HepG2 (cell line): ENCODE data around the gene TIMM44. TPM values are rescaled to one million over a fixed set of nuclear protein-coding genes. Genes with fewer than 3 reads are reported as not detected.

Source experiments
- ATAC-seq: fragments of 200-7000 bp; cut with Tn5 transposase; 3 replicates; pipeline ENCODE4 v1.9.1; 2020; ENCODE audit warnings: mild to moderate bottlenecking, moderate library complexity
- BruUV-seq: library from RNA; stranded (reverse); fragments of 400-500 nt; replicated peaks from 2 replicates; lab custom pipeline; 2021; lab: Mats Ljungman, UMichigan
- CTCF ChIA-PET: fragments of 300-600 bp; formaldehyde crosslinking; extraction: SDS; loops from one replicate; lab custom pipeline; 2021; ENCODE audit warnings: low total read pairs, inconsistent platforms, low intra/inter-chr PET ratio; lab: Yijun Ruan, JAX
- POLR2A ChIA-PET: fragments of 350-600 bp; sonication (Branson Sonifier 250); formaldehyde crosslinking; loops from one replicate; lab custom pipeline; 2020; ENCODE audit warnings: antibody characterized with exemption, inconsistent platforms; lab: Yijun Ruan, JAX
- DNase-seq: peaks from one replicate; pipeline ENCODE4 v3.0.0-alpha.2; 2015; ENCODE audit warnings: low spot score
- FAIRE-seq: peaks from 3 replicates; lab custom pipeline; 2011; peaks lifted over from hg19 to GRCh38; lab: Jason Lieb, UNC
- H2AFZ ChIP-seq: one replicate; pipeline ENCODE4 v1.6.1; 2011; ENCODE audit warnings: low read length, inconsistent platforms
- H3K27ac ChIP-seq: fragments of 300-600 bp; 3 replicates; pipeline ENCODE4 v1.8.0; 2011; ENCODE audit warnings: mixed run types, mild to moderate bottlenecking, mixed read lengths, low read length, inconsistent platforms; ENCODE audit not compliant: insufficient read depth; ENCODE audit errors: extremely low read length
- H3K27me3 ChIP-seq, 2 experiments: fragments of 200-600 bp in 1 of 2; 2 replicates in 1 of 2; 3 replicates in 1 of 2; pipeline versions ENCODE4 v1.6.0 to v1.8.0; 2011; ENCODE audit warnings: low read length in 2 of 2, mild to moderate bottlenecking in 2 of 2, moderate library complexity in 2 of 2, inconsistent platforms in 1 of 2; ENCODE audit not compliant: insufficient read depth in 2 of 2, control insufficient read depth in 1 of 2
- H3K36me3 ChIP-seq, 2 experiments: fragments of 200-600 bp in 1 of 2; replicated peaks in 1 of 2; 2 replicates in 1 of 2; 3 replicates in 1 of 2; pipeline versions ENCODE4 v1.5.1 to v1.8.0; 2011; ENCODE audit warnings: low read length in 2 of 2, inconsistent platforms in 1 of 2; ENCODE audit not compliant: insufficient read depth in 2 of 2, control insufficient read depth in 1 of 2
- H3K4me1 ChIP-seq: 2 replicates; pipeline ENCODE4 v1.5.1; 2012; ENCODE audit warnings: low read length, inconsistent platforms; ENCODE audit not compliant: insufficient read depth
- H3K4me2 ChIP-seq: 2 replicates; pipeline ENCODE4 v1.6.0; 2011; ENCODE audit warnings: low read depth, low read length, inconsistent platforms
- H3K4me3 ChIP-seq, 3 experiments: fragments of 200-600 bp in 1 of 3; sonication (generic), shearing (Covaris generic) in 1 of 3; replicated peaks in 1 of 3; 2 replicates each; pipeline ENCODE4 v1.5.1; 2011 to 2016; ENCODE audit warnings: low read length in 3 of 3, inconsistent platforms in 2 of 3, low read depth in 2 of 3, mild to moderate bottlenecking in 2 of 3, control low read depth in 1 of 3, mixed read lengths in 1 of 3; ENCODE audit not compliant: insufficient read depth in 1 of 3
- H3K79me2 ChIP-seq: one replicate; pipeline ENCODE4 v1.6.1; 2011; ENCODE audit warnings: low read length, inconsistent platforms; ENCODE audit not compliant: insufficient read depth
- H3K9ac ChIP-seq: 2 replicates; pipeline ENCODE4 v1.6.0; 2011; ENCODE audit warnings: mild to moderate bottlenecking, low read depth, low read length, inconsistent platforms; ENCODE audit not compliant: insufficient read depth
- H3K9me3 ChIP-seq: 2 replicates; pipeline ENCODE4 v1.5.1; 2012; ENCODE audit warnings: mild to moderate bottlenecking, low read length
- H4K20me1 ChIP-seq: 2 replicates; pipeline ENCODE4 v1.6.0; 2011; ENCODE audit warnings: inconsistent platforms, mild to moderate bottlenecking, low read length, moderate library complexity; ENCODE audit not compliant: insufficient read depth
- AGO2 ChIP-seq: fragments of 200-400 bp; formaldehyde crosslinking; optimal IDR thresholded peaks from 2 replicates; pipeline ENCODE3; 2017; ENCODE audit warnings: mild to moderate bottlenecking, low read depth, low read length, moderate library complexity
- CBFB ChIP-seq: sonication (generic); formaldehyde crosslinking; IDR thresholded peaks from 2 replicates; pipeline ENCODE4 v1.4.0; 2020; ENCODE audit warnings: missing genetic modification reagents
- CHCHD3 ChIP-seq: sonication (generic); formaldehyde crosslinking; IDR thresholded peaks from 2 replicates; pipeline ENCODE4 v1.8.0; 2022; ENCODE audit warnings: mild to moderate bottlenecking, missing genetic modification reagents, moderate library complexity
- ELF4 ChIP-seq: sonication (generic); formaldehyde crosslinking; IDR thresholded peaks from 2 replicates; pipeline ENCODE4 v1.5.0; 2020; ENCODE audit warnings: missing genetic modification reagents, mild to moderate bottlenecking, moderate library complexity, borderline replicate concordance
- MXD1 ChIP-seq: sonication (generic); formaldehyde crosslinking; IDR thresholded peaks from 2 replicates; pipeline ENCODE4 v1.4.0; 2020; ENCODE audit warnings: mild to moderate bottlenecking, missing genetic modification reagents
- RFXANK ChIP-seq: IDR thresholded peaks from 2 replicates; pipeline ENCODE4 v1.6.1; 2016
- RFXAP ChIP-seq: sonication (generic); formaldehyde crosslinking; IDR thresholded peaks from 2 replicates; pipeline ENCODE4 v1.4.0; 2020; ENCODE audit warnings: missing genetic modification reagents, borderline replicate concordance
- ZNF136 ChIP-seq: sonication (generic); formaldehyde crosslinking; IDR thresholded peaks from 2 replicates; pipeline ENCODE4 v1.8.1; 2022; ENCODE audit warnings: low read depth, mild to moderate bottlenecking, moderate library complexity, missing genetic modification reagents
- ZNF143 ChIP-seq: sonication (generic); formaldehyde crosslinking; IDR thresholded peaks from 2 replicates; pipeline ENCODE4 v1.4.0; 2020; ENCODE audit warnings: missing genetic modification reagents
- ZNF33B ChIP-seq: sonication (generic); formaldehyde crosslinking; IDR thresholded peaks from 2 replicates; pipeline ENCODE4 v1.5.1; 2020; ENCODE audit warnings: mild to moderate bottlenecking, missing genetic modification reagents
- ZNF576 ChIP-seq: sonication (generic); formaldehyde crosslinking; IDR thresholded peaks from 2 replicates; pipeline ENCODE4 v1.4.0; 2020; ENCODE audit warnings: mild to moderate bottlenecking, missing genetic modification reagents
- ZNF790 ChIP-seq: sonication (generic); formaldehyde crosslinking; IDR thresholded peaks from 2 replicates; pipeline ENCODE4 v1.8.0; 2022; ENCODE audit warnings: missing genetic modification reagents, mild to moderate bottlenecking, borderline replicate concordance
- ZNF792 ChIP-seq: IDR thresholded peaks from 2 replicates; pipeline ENCODE4 v1.6.1; 2016
- WGBS: methylation state at CpG from one replicate; pipeline ENCODE4 v1.1.6; 2017; ENCODE audit warnings: low lambda C conversion rate; 5-methylcytosine and 5-hydroxymethylcytosine counted together
- in situ Hi-C: cut with HindIII; loops from 2 replicates; pipeline ENCODE4 v1.10.0; 2017; ENCODE audit warnings: low pct_unique_long_range_greater_than_20kb; ENCODE audit not compliant: extremely low pct_ligation_motif_present
- intact Hi-C: fragments of 100-400 bp; cut with micrococcal nuclease; formaldehyde crosslinking; loops from one replicate; pipeline ENCODE4 v1.10.0; 2022; ENCODE audit not compliant: unreplicated experiment
- polyA plus RNA-seq, 8 experiments: library from polyadenylated mRNA; depleted of rRNA in 3 of 8; stranded (reverse) in 7 of 8; unstranded in 1 of 8; fragments of >200 nt; fragmentation: Illumina TruSeq in 4 of 8; extraction: Trizol in 4 of 8; gene quantifications; 2 replicates each; pipeline versions ENCODE4 v1.2.1 to v1.2.3, GENCODE V29; 2011 to 2016; ENCODE audit warnings: low read depth in 4 of 8, missing spikeins in 1 of 8, mixed read lengths in 1 of 8; ENCODE audit not compliant: insufficient read depth in 1 of 8
- total RNA-seq, 5 experiments: library from RNA; depleted of rRNA; stranded (reverse); fragments of >200 nt; fragmentation: Illumina TruSeq; extraction: Trizol; gene quantifications; 2 replicates each; pipeline ENCODE4 v1.2.3, GENCODE V29; 2016; ENCODE audit warnings: low read depth in 1 of 5
- TF ChIP-seq, protein P1 (sequence below): sonication (generic); formaldehyde crosslinking; IDR thresholded peaks from 2 replicates; pipeline ENCODE4 v1.4.0; 2020; ENCODE audit warnings: missing genetic modification reagents, mild to moderate bottlenecking, borderline replicate concordance
- TF ChIP-seq, protein P2 (sequence below): sonication (generic); formaldehyde crosslinking; IDR thresholded peaks from 2 replicates; pipeline ENCODE4 v1.8.1; 2023; ENCODE audit warnings: mild to moderate bottlenecking, missing genetic modification reagents

The TIMM44 gene
- total and polyA plus RNA-seq, 2 of the 13 experiments (the other 11 are each of a cell fraction or from before 2014, with no cell fraction given): 42.9 to 72.6 TPM

- Histone ChIP-seq H2AFZ (no peak overlapping the region), H3K27ac (no peak overlapping the region), H4K20me1 (peaks cover 30% of the 10 kb centered on the region), H3K9me3 (no peaks in the 10 kb centered on the region), H3K36me3 (peaks cover 40 to 78% of the 10 kb centered on the region in 2 experiments), H3K4me3 (no peak overlapping the region), H3K27me3 (no peaks in the 10 kb centered on the region), H3K4me2 (no peak overlapping the region), H3K9ac (no peak overlapping the region), H3K79me2 (peaks cover 38% of the 10 kb centered on the region), H3K4me1 (peaks cover 10% of the 10 kb centered on the region)
- 98% methylated on average over 5 of the region's 12 CpGs for WGBS
- intact Hi-C loops: no loop called here
- in situ Hi-C loops: no loop called here
- ChIA-PET POLR2A (no interaction called here), CTCF (no interaction called here)
- TF ChIP-seq RFXAP (CRISPR knock-in tag) (no peak), CHCHD3 (CRISPR knock-in tag) (no peak), ZNF143 (CRISPR knock-in tag) (no peak), ZNF33B (CRISPR knock-in tag) (no peak), CBFB (CRISPR knock-in tag) (no peak)
- no peak for DNase-seq
- FAIRE-seq: no peak
- no peak for ATAC-seq
- BruUV-seq: no TSS peak
Observed at GRCh38 chr19:7989071-7989575, 45.7 kb upstream of the TIMM44 start.

DNA sequence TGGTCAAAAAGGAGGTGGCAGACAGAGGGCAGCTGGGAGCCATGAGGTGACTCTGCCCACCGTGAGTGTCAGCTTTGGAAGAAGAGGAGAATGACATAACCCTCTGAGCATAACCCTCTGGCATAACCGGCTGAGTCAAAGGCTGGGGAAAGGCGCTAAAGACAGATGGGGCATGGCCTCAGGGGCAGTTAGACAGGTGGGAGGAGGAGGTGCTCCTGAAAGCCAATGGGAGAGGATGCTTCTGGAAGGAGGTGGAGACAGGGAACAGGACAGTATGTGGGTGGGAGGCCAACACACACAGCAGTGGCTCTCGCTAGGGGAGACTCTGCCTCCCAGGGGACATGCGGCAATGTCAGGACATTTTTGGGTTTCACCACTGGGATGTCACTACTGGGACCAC, 44.8 kb upstream of the TIMM44 start:
- CTCF ChIA-PET: no interaction called here
- TF ChIP-seq RFXANK (CRISPR knock-in tag) (no peak), ZNF792 (CRISPR knock-in tag) (no peak), ZNF576 (CRISPR knock-in tag) (no peak), AGO2 (no peak), ZNF790 (CRISPR knock-in tag) (no peak), MXD1 (no peak), ELF4 (CRISPR knock-in tag) (no peak), ZNF136 (CRISPR knock-in tag) (no peak)
- TF ChIP-seq, protein P1, sequence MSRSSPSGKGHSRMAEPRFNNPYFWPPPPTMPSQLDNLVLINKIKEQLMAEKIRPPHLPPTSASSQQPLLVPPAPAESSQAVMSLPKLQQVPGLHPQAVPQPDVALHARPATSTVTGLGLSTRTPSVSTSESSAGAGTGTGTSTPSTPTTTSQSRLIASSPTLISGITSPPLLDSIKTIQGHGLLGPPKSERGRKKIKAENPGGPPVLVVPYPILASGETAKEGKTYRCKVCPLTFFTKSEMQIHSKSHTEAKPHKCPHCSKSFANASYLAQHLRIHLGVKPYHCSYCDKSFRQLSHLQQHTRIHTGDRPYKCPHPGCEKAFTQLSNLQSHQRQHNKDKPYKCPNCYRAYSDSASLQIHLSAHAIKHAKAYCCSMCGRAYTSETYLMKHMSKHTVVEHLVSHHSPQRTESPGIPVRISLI (CRISPR knock-in tag): no peak
- TF ChIP-seq, protein P2, sequence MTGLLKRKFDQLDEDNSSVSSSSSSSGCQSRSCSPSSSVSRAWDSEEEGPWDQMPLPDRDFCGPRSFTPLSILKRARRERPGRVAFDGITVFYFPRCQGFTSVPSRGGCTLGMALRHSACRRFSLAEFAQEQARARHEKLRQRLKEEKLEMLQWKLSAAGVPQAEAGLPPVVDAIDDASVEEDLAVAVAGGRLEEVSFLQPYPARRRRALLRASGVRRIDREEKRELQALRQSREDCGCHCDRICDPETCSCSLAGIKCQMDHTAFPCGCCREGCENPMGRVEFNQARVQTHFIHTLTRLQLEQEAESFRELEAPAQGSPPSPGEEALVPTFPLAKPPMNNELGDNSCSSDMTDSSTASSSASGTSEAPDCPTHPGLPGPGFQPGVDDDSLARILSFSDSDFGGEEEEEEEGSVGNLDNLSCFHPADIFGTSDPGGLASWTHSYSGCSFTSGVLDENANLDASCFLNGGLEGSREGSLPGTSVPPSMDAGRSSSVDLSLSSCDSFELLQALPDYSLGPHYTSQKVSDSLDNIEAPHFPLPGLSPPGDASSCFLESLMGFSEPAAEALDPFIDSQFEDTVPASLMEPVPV (CRISPR knock-in tag): no peak
- Histone ChIP-seq H3K9me3 (no peaks in the 10 kb centered on the region), H3K4me1 (peaks cover 2% of the 10 kb centered on the region), H3K4me3 (no peak overlapping the region), H3K4me2 (no peak overlapping the region), H3K9ac (no peak overlapping the region), H4K20me1 (peaks cover 22% of the 10 kb centered on the region), H3K27me3 (no peaks in the 10 kb centered on the region), H3K27ac (no peak overlapping the region), H3K79me2 (peaks cover 30% of the 10 kb centered on the region), H3K36me3 (peaks cover 46 to 86% of the 10 kb centered on the region in 2 experiments), H2AFZ (no peak overlapping the region)
- intact Hi-C loops: no loop called here
- 94% methylated on average over 5 of the region's 5 CpGs for WGBS
- no TSS peak for BruUV-seq
- ATAC-seq (no peak), DNase-seq (no peak), FAIRE-seq (no peak)
- POLR2A ChIA-PET: no interaction called here
- in situ Hi-C loops: no loop called here
